ENCODE measurements around the gene MAOA.
"Not testable (repeated sequence)": the region's sequence is repeated elsewhere in the genome, so short reads cannot be mapped to it uniquely, and the experiment has no call there.

GRCh38 chrX:43725227-43725626 is 69.1 kb downstream of the MAOA start:
- not testable (repeated sequence) for TF ChIP-seq POLR2AphosphoS5 (IDR thresholded peaks at IDR 0.05; ENCODE audit: insufficient read depth in 1 of 2, low read depth in 1 of 2); POLR2A (IDR thresholded peaks at IDR 0.05); CTCF (IDR thresholded peaks at IDR 0.05)
